GM19240 (cell line): Measurements from ENCODE around the gene PTPRN2.
"Not testable (repeated sequence)": the region's sequence is repeated elsewhere in the genome, so short reads cannot be mapped to it uniquely, and the experiment has no call there.

Source experiments
- DNase-seq: peaks from one replicate; pipeline ENCODE4 v3.0.0; 2011; ENCODE audit warnings: low spot score; ENCODE audit not compliant: insufficient read length

The PTPRN2 gene

GRCh38 chr7:157604661-157605381, 982.8 kb downstream of the PTPRN2 start:
- no peak for DNase-seq

GRCh38 chr7:157603716-157604115, 983.9 kb downstream of the PTPRN2 start:
- no peak for DNase-seq

- DNase-seq: no peak
These were observed 984.6 kb downstream of the PTPRN2 start for GRCh38 chr7:157603005-157603404.

- no peak for DNase-seq
These were observed 985.0 kb downstream of the PTPRN2 start for GRCh38 chr7:157602581-157602980.

GRCh38 chr7:157602156-157602555, 985.5 kb downstream of the PTPRN2 start:
- DNase-seq: no peak

- no peak for DNase-seq
These were observed 986.1 kb downstream of the PTPRN2 start for GRCh38 chr7:157601530-157601929.

- DNase-seq: no peak
These were observed 988.1 kb downstream of the PTPRN2 start for GRCh38 chr7:157599491-157599890.

- no peak for DNase-seq
These were observed 990.1 kb downstream of the PTPRN2 start for GRCh38 chr7:157597562-157597961.

- DNase-seq: no peak
These were observed 990.7 kb downstream of the PTPRN2 start for GRCh38 chr7:157596881-157597280.

GRCh38 chr7:157596471-157596870, 991.2 kb downstream of the PTPRN2 start:
- no peak for DNase-seq

- DNase-seq: no peak
These were observed 991.6 kb downstream of the PTPRN2 start for GRCh38 chr7:157596026-157596425.

- no peak for DNase-seq
These were observed 992.4 kb downstream of the PTPRN2 start for GRCh38 chr7:157595086-157595855.

- DNase-seq: no peak
These were observed 993.3 kb downstream of the PTPRN2 start for GRCh38 chr7:157594306-157594705.

- no peak for DNase-seq
These were observed 994.1 kb downstream of the PTPRN2 start for GRCh38 chr7:157593541-157593940.

GRCh38 chr7:157592636-157593320, 994.8 kb downstream of the PTPRN2 start:
- DNase-seq: not testable (repeated sequence)

- no peak for DNase-seq
These were observed 997.1 kb downstream of the PTPRN2 start for GRCh38 chr7:157590526-157590925.

GRCh38 chr7:157589680-157590079, 997.9 kb downstream of the PTPRN2 start:
- no peak for DNase-seq

- DNase-seq: no peak
These were observed 999.6 kb downstream of the PTPRN2 start for GRCh38 chr7:157587805-157588560.

GRCh38 chr7:157587051-157587804, 1000.4 kb downstream of the PTPRN2 start:
- DNase-seq: no peak

- no peak for DNase-seq
These were observed 1001.1 kb downstream of the PTPRN2 start for GRCh38 chr7:157586426-157586955.
